Erythroblast (primary cell): ENCODE measurements around the gene STOML2.
A peak's percentile ranks its signal among the peaks of the same experiment; 100 is the strongest.

Experiments used
- DNase-seq, 2 experiments: peaks; one replicate each; lab custom pipeline; 2025; lab: John Stamatoyannopoulos, UW
- GATA1 ChIP-seq: IDR thresholded peaks from 2 replicates; pipeline ENCODE4 v1.6.1; 2011; ENCODE audit warnings: low read depth, mild to moderate bottlenecking, control low read depth, low read length, moderate library complexity
- POLR2A ChIP-seq: IDR thresholded peaks from 2 replicates; pipeline ENCODE4 v1.6.1; 2011; ENCODE audit warnings: mild to moderate bottlenecking, low read length

STOML2 gene

DNA sequence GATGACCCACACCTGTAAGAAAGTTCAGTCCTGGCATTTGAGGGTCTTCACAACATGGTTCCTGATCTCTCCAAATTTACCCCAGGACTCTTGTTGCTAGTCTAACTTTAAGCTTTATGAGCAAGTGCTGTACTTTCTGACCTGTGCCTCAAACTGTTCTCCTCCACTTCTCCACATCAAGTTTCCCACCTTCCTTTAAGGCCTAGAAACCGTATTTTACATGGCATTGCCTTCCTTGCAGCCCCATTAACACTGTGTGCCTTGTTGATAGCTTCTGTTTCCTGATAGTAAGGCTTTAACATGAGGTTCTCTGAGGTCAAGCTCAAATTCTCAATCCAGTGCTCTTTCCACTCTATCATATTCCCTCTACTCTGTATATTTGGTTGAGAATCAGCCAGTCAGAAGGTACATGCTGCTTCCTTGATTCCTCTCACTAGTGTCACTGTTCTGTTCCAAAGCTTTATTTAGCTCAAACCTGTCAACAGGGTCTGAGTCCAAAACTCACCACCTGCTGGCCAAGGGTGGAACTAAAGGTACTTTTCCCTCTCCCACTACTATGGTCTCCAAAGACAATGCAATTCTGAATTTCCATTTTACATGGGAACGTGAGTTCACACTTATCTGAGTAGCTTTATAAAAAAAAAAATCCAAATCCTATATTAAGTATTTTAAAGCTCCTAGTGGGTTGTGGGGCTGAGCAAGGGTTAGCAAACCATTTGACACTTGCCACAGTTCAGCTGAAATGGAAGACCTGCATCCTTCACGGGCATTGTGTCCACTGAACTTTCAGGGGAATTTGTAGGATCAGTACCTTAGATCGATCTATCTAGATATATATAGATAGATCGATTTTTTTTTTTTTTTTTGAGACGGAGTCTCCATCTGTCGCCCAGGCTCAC, 51.6 kb downstream of the STOML2 start:
- no peak for TF ChIP-seq POLR2A
- TF ChIP-seq GATA1, result no peak
- peak; percentile 47 to 60 for DNase-seq
